ENCODE measurements around the gene CTSC.

The CTSC gene

GRCh38 chr11:88317536-88317935 is 20.0 kb downstream of the CTSC start:
- no peak overlapping the region for H3K27ac ChIP-seq (ENCODE audit: extremely low read depth, low read depth, low read length)
- H3K4me1 ChIP-seq (ENCODE audit: control insufficient read depth, insufficient read depth, low read length): peaks cover 3% of the 10 kb centered on the region; the same call in 1 of the 2 replicates
- ChIA-PET CTCF (no interaction called here), POLR2A (no interaction called here)
- no peak overlapping the region for H3K4me3 ChIP-seq (ENCODE audit: low read depth, low read length)
- no peaks in the 10 kb centered on the region; a peak in 1 of 3 replicates for H3K36me3 ChIP-seq (ENCODE audit: control insufficient read depth in 2 of 2, insufficient read depth in 1 of 2, low read length in 2 of 2)
- no peaks in the 10 kb centered on the region for H3K9me3 ChIP-seq (ENCODE audit: control insufficient read depth, insufficient read depth, low read depth, low read length)
- TF ChIP-seq ZNF600 (tag by site-specific recombination; IDR thresholded peaks at IDR 0.05): no peak

- no peaks in the 10 kb centered on the region for H3K36me3 ChIP-seq (ENCODE audit: control insufficient read depth in 2 of 2, insufficient read depth in 1 of 2, low read length in 2 of 2)
- H3K4me1 ChIP-seq (ENCODE audit: control insufficient read depth, insufficient read depth, low read length): peaks cover 3% of the 10 kb centered on the region; the same call in 1 of the 2 replicates
- ChIA-PET POLR2A (no interaction called here), CTCF (no interaction called here)
- H3K4me3 ChIP-seq (ENCODE audit: low read depth, low read length): no peak overlapping the region
- no peaks in the 10 kb centered on the region for H3K9me3 ChIP-seq (ENCODE audit: control insufficient read depth, insufficient read depth, low read depth, low read length)
- TF ChIP-seq ZNF558 (tag by site-specific recombination; IDR thresholded peaks at IDR 0.05): no peak
- H3K27ac ChIP-seq (ENCODE audit: extremely low read depth, low read depth, low read length): no peak overlapping the region
Measured at GRCh38 chr11:88315981-88316441, 21.5 kb downstream of the CTSC start.

GRCh38 chr11:88315015-88315414 is 22.5 kb downstream of the CTSC start:
- POLR2A ChIA-PET: no interaction called here
- Histone ChIP-seq H3K4me1 (ENCODE audit: control insufficient read depth, insufficient read depth, low read length) (peaks cover 3% of the 10 kb centered on the region; the same call in 1 of the 2 replicates), H3K36me3 (ENCODE audit: control insufficient read depth in 2 of 2, insufficient read depth in 1 of 2, low read length in 2 of 2) (no peaks in the 10 kb centered on the region), H3K4me3 (ENCODE audit: low read depth, low read length) (no peak overlapping the region), H3K27ac (ENCODE audit: extremely low read depth, low read depth, low read length) (no peak overlapping the region), H3K9me3 (ENCODE audit: control insufficient read depth, insufficient read depth, low read depth, low read length) (no peaks in the 10 kb centered on the region)
- CTCF ChIA-PET: interaction anchor here (0.7 kb wide), 1 partner anchor 1390 kb away, joined by 5 read pairs; no protein-coding TSS in a partner anchor
- TF ChIP-seq RBAK (tag by site-specific recombination; IDR thresholded peaks at IDR 0.05) (no peak), ZNF571 (tag by site-specific recombination; IDR thresholded peaks at IDR 0.05) (no peak), ZNF18 (tag by site-specific recombination; IDR thresholded peaks at IDR 0.05) (no peak), ZNF837 (tag by site-specific recombination; IDR thresholded peaks at IDR 0.05) (no peak), MZF1 (tag by site-specific recombination; IDR thresholded peaks at IDR 0.05; ENCODE audit: borderline replicate concordance) (no peak), ZSCAN4 (tag by site-specific recombination; IDR thresholded peaks at IDR 0.05) (no peak), ZNF555 (tag by site-specific recombination; conservative IDR thresholded peaks at IDR 0.05) (no peak), SP2 (tag by site-specific recombination; IDR thresholded peaks at IDR 0.05) (no peak), ZNF280D (tag by site-specific recombination; IDR thresholded peaks at IDR 0.05) (no peak), ZNF529 (tag by site-specific recombination; IDR thresholded peaks at IDR 0.05; ENCODE audit: insufficient replicate concordance) (no peak), ZNF112 (tag by site-specific recombination; IDR thresholded peaks at IDR 0.05) (no peak), GLIS2 (tag by site-specific recombination; IDR thresholded peaks at IDR 0.05) (no peak), ZNF169 (tag by site-specific recombination; IDR thresholded peaks at IDR 0.05) (no peak)
